ENCODE data around the gene ZNF441. TPM values are rescaled to one million over a fixed set of nuclear protein-coding genes. Genes with fewer than 3 reads are reported as not detected.
"Not testable (repeated sequence)": the region's sequence is repeated elsewhere in the genome, so short reads cannot be mapped to it uniquely, and the experiment has no call there.

The ZNF441 gene
- total RNA-seq, 1 donor from 2014 or later, result 13.3 TPM

- intact Hi-C loops (cut with DNase I); DNase-seq (ENCODE audit: low spot score); ATAC-seq: not testable (repeated sequence)
These were observed 62.4 kb downstream of the ZNF441 start for GRCh38 chr19:11828957-11829876.

GRCh38 chr19:11832253-11832912 is 65.6 kb downstream of the ZNF441 start:
- ATAC-seq (no peak), DNase-seq (ENCODE audit: low spot score) (no peak)
- intact Hi-C loops (cut with DNase I), result no loop called here

GRCh38 chr19:11833541-11833940 is 66.7 kb downstream of the ZNF441 start:
- no peak for ATAC-seq
- DNase-seq (ENCODE audit: low spot score), result no peak
- intact Hi-C loops (cut with DNase I), result no loop called here

Other genes starting within 250 kb of the ZNF441 start
- 25.8 TPM for gene ECSIT, start 237.9 kb upstream of the ZNF441 start, total RNA-seq
- 35.7 TPM for gene CNN1, start 228.1 kb upstream of the ZNF441 start, total RNA-seq
- 33.7 TPM for gene ELOF1, start 207.8 kb upstream of the ZNF441 start, total RNA-seq
- gene ACP5, start 189.4 kb upstream of the ZNF441 start, total RNA-seq, result 19.7 TPM
- gene ZNF627, start 169.5 kb upstream of the ZNF441 start, total RNA-seq, result 13.6 TPM
- gene ZNF823, start 28.1 kb upstream of the ZNF441 start, total RNA-seq, result 9.8 TPM
- 4.2 TPM for gene ZNF491, start 31.5 kb downstream of the ZNF441 start, total RNA-seq
- gene ZNF440, start 47.3 kb downstream of the ZNF441 start, total RNA-seq, result 12.1 TPM
- gene ZNF439, start 81.7 kb downstream of the ZNF441 start, total RNA-seq, result 12.7 TPM
- 7.4 TPM for gene ZNF69, start 120.8 kb downstream of the ZNF441 start, total RNA-seq
- 16.1 TPM for gene ZNF700, start 158.1 kb downstream of the ZNF441 start, total RNA-seq
- 6.6 TPM for gene ZNF763, start 198.0 kb downstream of the ZNF441 start, total RNA-seq

Measured in sciatic nerve (tissue), 2 donors.